ENCODE measurements around the gene EXT2. TPM values are rescaled to one million over a fixed set of nuclear protein-coding genes. Genes with fewer than 3 reads are reported as not detected.

Gene EXT2
- total RNA-seq, 1 experiment from 2014 or later = 42.8 TPM

DNA sequence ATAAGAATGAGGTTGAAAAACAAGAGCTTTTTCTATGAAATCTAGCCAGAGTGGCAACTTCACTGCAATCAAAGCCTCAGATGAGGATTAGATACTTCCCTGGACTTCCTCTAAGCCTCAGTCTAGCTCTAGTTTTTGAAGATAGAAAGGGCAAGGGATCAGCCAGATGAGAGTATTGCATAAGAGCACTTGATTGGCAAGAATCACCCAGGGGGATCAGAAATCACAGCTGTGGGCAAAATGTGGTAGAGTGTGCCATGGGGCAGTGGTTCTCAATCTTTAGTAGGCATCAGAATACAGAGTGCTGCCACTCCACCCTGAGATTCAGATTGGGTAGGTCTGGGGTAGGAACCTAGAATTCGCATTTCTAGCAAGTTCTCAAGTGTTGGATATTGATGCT, 82.4 kb downstream of the EXT2 start:
- CTCF ChIA-PET = no interaction called here
- DNase-seq (ENCODE audit: low read depth, low spot score) (no peak), ATAC-seq (no peak)
- Histone ChIP-seq H3K27me3 (ENCODE audit: insufficient read depth, low read length) (no peaks in the 10 kb centered on the region), H4K20me1 (ENCODE audit: insufficient read depth) (no peaks in the 10 kb centered on the region), H3K79me2 (ENCODE audit: insufficient read depth, low read length) (no peaks in the 10 kb centered on the region), H3K4me1 (ENCODE audit: control insufficient read depth in 1 of 2, insufficient read depth in 2 of 2, low read length in 2 of 2) (no peaks in the 10 kb centered on the region), H3K9me2 (ENCODE audit: insufficient read depth) (no peaks in the 10 kb centered on the region), H3K9ac (ENCODE audit: low read length) (no peak overlapping the region), H3K4me2 (ENCODE audit: low read length) (no peak overlapping the region), H3K27ac (ENCODE audit: low read depth, low read length) (no peak overlapping the region), H3K36me3 (ENCODE audit: control insufficient read depth in 1 of 2, insufficient read depth in 2 of 2, low read length in 2 of 2) (no peaks in the 10 kb centered on the region), H2AFZ (ENCODE audit: low read depth, low read length, poor library complexity, severe bottlenecking) (no peak overlapping the region), H3K9me3 (ENCODE audit: control insufficient read depth in 1 of 2, insufficient read depth in 1 of 2, low read depth in 1 of 2, low read length in 2 of 2) (no peaks in the 10 kb centered on the region), H3K4me3 (replicated peaks in 1 of 2; ENCODE audit: low read depth in 1 of 2, low read length in 2 of 2) (no peak overlapping the region)
- POLR2A ChIA-PET = no interaction called here
- BruUV-seq (replicated peaks) = no TSS peak
- TF ChIP-seq RAD21 (IDR thresholded peaks at IDR 0.05; ENCODE audit: low read depth) = no peak
- TF ChIP-seq POLR2AphosphoS5 (IDR thresholded peaks at IDR 0.05; ENCODE audit: low read depth, low read length) = no peak
- no peak for TF ChIP-seq MAX (IDR thresholded peaks at IDR 0.05)
- TF ChIP-seq SIN3A (IDR thresholded peaks at IDR 0.05; ENCODE audit: low read depth) = no peak
- TF ChIP-seq, protein P1, sequence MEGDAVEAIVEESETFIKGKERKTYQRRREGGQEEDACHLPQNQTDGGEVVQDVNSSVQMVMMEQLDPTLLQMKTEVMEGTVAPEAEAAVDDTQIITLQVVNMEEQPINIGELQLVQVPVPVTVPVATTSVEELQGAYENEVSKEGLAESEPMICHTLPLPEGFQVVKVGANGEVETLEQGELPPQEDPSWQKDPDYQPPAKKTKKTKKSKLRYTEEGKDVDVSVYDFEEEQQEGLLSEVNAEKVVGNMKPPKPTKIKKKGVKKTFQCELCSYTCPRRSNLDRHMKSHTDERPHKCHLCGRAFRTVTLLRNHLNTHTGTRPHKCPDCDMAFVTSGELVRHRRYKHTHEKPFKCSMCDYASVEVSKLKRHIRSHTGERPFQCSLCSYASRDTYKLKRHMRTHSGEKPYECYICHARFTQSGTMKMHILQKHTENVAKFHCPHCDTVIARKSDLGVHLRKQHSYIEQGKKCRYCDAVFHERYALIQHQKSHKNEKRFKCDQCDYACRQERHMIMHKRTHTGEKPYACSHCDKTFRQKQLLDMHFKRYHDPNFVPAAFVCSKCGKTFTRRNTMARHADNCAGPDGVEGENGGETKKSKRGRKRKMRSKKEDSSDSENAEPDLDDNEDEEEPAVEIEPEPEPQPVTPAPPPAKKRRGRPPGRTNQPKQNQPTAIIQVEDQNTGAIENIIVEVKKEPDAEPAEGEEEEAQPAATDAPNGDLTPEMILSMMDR (IDR thresholded peaks at IDR 0.05 in 2 of 3, conservative IDR thresholded peaks at IDR 0.05 in 1 of 3; ENCODE audit: borderline replicate concordance in 1 of 3, insufficient read depth in 1 of 3, low read depth in 2 of 3, low read length in 2 of 3) = no peak
- no peak for TF ChIP-seq EZH2phosphoT487 (IDR thresholded peaks at IDR 0.05; ENCODE audit: borderline replicate concordance)
- TF ChIP-seq CBX3 (IDR thresholded peaks at IDR 0.05; ENCODE audit: low read depth) = no peak
- TF ChIP-seq ELF1 (IDR thresholded peaks at IDR 0.05; ENCODE audit: borderline replicate concordance, low read depth) = no peak
- TF ChIP-seq YY1 (IDR thresholded peaks at IDR 0.05; ENCODE audit: extremely low read depth, insufficient replicate concordance, low read depth, low read length) = no peak
- TF ChIP-seq POLR2A (IDR thresholded peaks at IDR 0.05; ENCODE audit: borderline replicate concordance, extremely low read depth, insufficient read depth, insufficient read length) = no peak
- no peak for TF ChIP-seq TCF7L2 (IDR thresholded peaks at IDR 0.05; ENCODE audit: borderline replicate concordance, extremely low read depth, insufficient read depth, insufficient read length)
- no peak for TF ChIP-seq ZNF274 (IDR thresholded peaks at IDR 0.05; ENCODE audit: low read depth, low read length)
- TF ChIP-seq, protein P2, sequence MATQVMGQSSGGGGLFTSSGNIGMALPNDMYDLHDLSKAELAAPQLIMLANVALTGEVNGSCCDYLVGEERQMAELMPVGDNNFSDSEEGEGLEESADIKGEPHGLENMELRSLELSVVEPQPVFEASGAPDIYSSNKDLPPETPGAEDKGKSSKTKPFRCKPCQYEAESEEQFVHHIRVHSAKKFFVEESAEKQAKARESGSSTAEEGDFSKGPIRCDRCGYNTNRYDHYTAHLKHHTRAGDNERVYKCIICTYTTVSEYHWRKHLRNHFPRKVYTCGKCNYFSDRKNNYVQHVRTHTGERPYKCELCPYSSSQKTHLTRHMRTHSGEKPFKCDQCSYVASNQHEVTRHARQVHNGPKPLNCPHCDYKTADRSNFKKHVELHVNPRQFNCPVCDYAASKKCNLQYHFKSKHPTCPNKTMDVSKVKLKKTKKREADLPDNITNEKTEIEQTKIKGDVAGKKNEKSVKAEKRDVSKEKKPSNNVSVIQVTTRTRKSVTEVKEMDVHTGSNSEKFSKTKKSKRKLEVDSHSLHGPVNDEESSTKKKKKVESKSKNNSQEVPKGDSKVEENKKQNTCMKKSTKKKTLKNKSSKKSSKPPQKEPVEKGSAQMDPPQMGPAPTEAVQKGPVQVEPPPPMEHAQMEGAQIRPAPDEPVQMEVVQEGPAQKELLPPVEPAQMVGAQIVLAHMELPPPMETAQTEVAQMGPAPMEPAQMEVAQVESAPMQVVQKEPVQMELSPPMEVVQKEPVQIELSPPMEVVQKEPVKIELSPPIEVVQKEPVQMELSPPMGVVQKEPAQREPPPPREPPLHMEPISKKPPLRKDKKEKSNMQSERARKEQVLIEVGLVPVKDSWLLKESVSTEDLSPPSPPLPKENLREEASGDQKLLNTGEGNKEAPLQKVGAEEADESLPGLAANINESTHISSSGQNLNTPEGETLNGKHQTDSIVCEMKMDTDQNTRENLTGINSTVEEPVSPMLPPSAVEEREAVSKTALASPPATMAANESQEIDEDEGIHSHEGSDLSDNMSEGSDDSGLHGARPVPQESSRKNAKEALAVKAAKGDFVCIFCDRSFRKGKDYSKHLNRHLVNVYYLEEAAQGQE (IDR thresholded peaks at IDR 0.05; ENCODE audit: low read depth) = no peak
- intact Hi-C loops (cut with micrococcal nuclease) = no loop called here
- RAD21 ChIA-PET (ENCODE audit: low non-redundant PET in 1 of 2, low total read pairs in 2 of 2, uncharacterized antibody in 2 of 2, unreplicated experiment in 2 of 2) = no interaction called here
